H1 (cell line): ENCODE data around the gene MACROD2. TPM values are rescaled to one million over a fixed set of nuclear protein-coding genes. Genes with fewer than 3 reads are reported as not detected.

ENCODE experiments used
- CTCF ChIA-PET: fragments of 300-600 bp; sonication (Branson Sonifier 250); formaldehyde crosslinking; loops from one replicate; lab custom pipeline; 2021; ENCODE audit not compliant: partially characterized antibody; lab: Charles Lee
- POLR2A ChIA-PET: fragments of 300-600 bp; sonication (Branson Sonifier 250); formaldehyde crosslinking; loops from one replicate; lab custom pipeline; 2021; ENCODE audit warnings: inconsistent platforms; ENCODE audit not compliant: partially characterized antibody; lab: Charles Lee
- DNase-seq, 2 experiments: peaks; one replicate each; pipeline versions ENCODE4 v3.0.0 to v3.0.0-alpha.2; 2010 to 2022; ENCODE audit warnings: low spot score in 2 of 2, low read depth in 1 of 2, mixed read lengths in 1 of 2
- FAIRE-seq: peaks from 2 replicates; lab custom pipeline; 2011; peaks lifted over from hg19 to GRCh38; lab: Jason Lieb, UNC
- H2AFZ ChIP-seq: 2 replicates; pipeline ENCODE4 v1.8.1; 2012; ENCODE audit warnings: low read length, inconsistent platforms
- H2AK5ac ChIP-seq: 2 replicates; pipeline ENCODE4 v1.6.1; 2013; ENCODE audit warnings: low read depth, low read length
- H2BK120ac ChIP-seq: replicated peaks from 2 replicates; pipeline ENCODE3; 2013; ENCODE audit warnings: low read depth, low read length, inconsistent platforms
- H2BK12ac ChIP-seq: 2 replicates; pipeline ENCODE4 v1.6.1; 2013; ENCODE audit warnings: low read depth, low read length
- H2BK15ac ChIP-seq: 2 replicates; pipeline ENCODE4 v1.6.1; 2013; ENCODE audit warnings: low read length
- H2BK20ac ChIP-seq: 2 replicates; pipeline ENCODE4 v1.6.1; 2013; ENCODE audit warnings: low read length
- H2BK5ac ChIP-seq: 2 replicates; pipeline ENCODE4 v1.6.1; 2013; ENCODE audit warnings: low read depth, low read length
- H3K14ac ChIP-seq: 2 replicates; pipeline ENCODE4 v1.6.1; 2013; ENCODE audit warnings: inconsistent platforms; ENCODE audit not compliant: insufficient read length
- H3K18ac ChIP-seq: 2 replicates; pipeline ENCODE4 v1.6.1; 2013; ENCODE audit warnings: low read length; ENCODE audit errors: extremely low read depth
- H3K23ac ChIP-seq: 2 replicates; pipeline ENCODE4 v1.6.1; 2013; ENCODE audit warnings: inconsistent platforms; ENCODE audit not compliant: insufficient read length
- H3K23me2 ChIP-seq: 2 replicates; pipeline ENCODE4 v1.6.1; 2013; ENCODE audit warnings: low read depth, low read length
- H3K27ac ChIP-seq: 2 replicates; pipeline ENCODE4 v1.6.1; 2011; ENCODE audit warnings: low read depth, low read length, inconsistent platforms
- H3K27me3 ChIP-seq, 4 experiments: replicated peaks in 1 of 4; 1 replicate in 1 of 4; 2 replicates in 3 of 4; pipeline versions ENCODE4 v1.6.1 to v1.8.1; 2011 to 2013; ENCODE audit warnings: low read length in 3 of 4, mild to moderate bottlenecking in 3 of 4, inconsistent platforms in 2 of 4, mixed read lengths in 2 of 4, moderate library complexity in 1 of 4; ENCODE audit not compliant: control insufficient read depth in 3 of 4, insufficient read depth in 3 of 4; ENCODE audit errors: extremely low read depth in 1 of 4
- H3K36me3 ChIP-seq, 4 experiments: 2 replicates each; pipeline versions ENCODE4 v1.6.1 to v1.8.1; 2011 to 2013; ENCODE audit warnings: mild to moderate bottlenecking in 4 of 4, low read length in 3 of 4, moderate library complexity in 2 of 4, control low read depth in 1 of 4, inconsistent platforms in 1 of 4; ENCODE audit not compliant: insufficient read depth in 4 of 4, control insufficient read depth in 2 of 4
- H3K4ac ChIP-seq: replicated peaks from 2 replicates; pipeline ENCODE3; 2013; ENCODE audit warnings: low read length, low read depth, mixed read lengths, inconsistent platforms; ENCODE audit not compliant: insufficient read length
- H3K4me1 ChIP-seq, 4 experiments: replicated peaks in 1 of 4; 1 replicate in 1 of 4; 2 replicates in 3 of 4; pipeline versions ENCODE4 v1.6.1 to v1.8.1; 2011 to 2013; ENCODE audit warnings: low read length in 3 of 4, inconsistent platforms in 2 of 4, mixed read lengths in 1 of 4; ENCODE audit not compliant: insufficient read depth in 4 of 4, control insufficient read depth in 3 of 4
- H3K4me2 ChIP-seq, 2 experiments: 2 replicates each; pipeline versions ENCODE4 v1.6.1 to v1.8.1; 2011 to 2013; ENCODE audit warnings: low read depth in 2 of 2, low read length in 2 of 2, control low read depth in 1 of 2, inconsistent platforms in 1 of 2, mild to moderate bottlenecking in 1 of 2; ENCODE audit not compliant: insufficient read depth in 1 of 2
- H3K4me3 ChIP-seq, 4 experiments: fragments of 200-600, 300-600 bp in 1 of 4; sonication (generic), shearing (Covaris generic), sonication (Bioruptor Twin) in 1 of 4; 2 replicates each; pipeline versions ENCODE4 v1.5.1 to v1.8.1; 2011 to 2016; ENCODE audit warnings: low read length in 4 of 4, low read depth in 3 of 4, control low read depth in 2 of 4, inconsistent platforms in 2 of 4, mild to moderate bottlenecking in 2 of 4, mixed read lengths in 1 of 4, moderate library complexity in 1 of 4; ENCODE audit not compliant: insufficient read depth in 2 of 4; ENCODE audit errors: extremely low read depth in 1 of 4
- H3K56ac ChIP-seq: replicated peaks from 2 replicates; pipeline ENCODE3; 2013; ENCODE audit warnings: low read depth, mild to moderate bottlenecking, mixed read lengths, low read length, inconsistent platforms; ENCODE audit not compliant: insufficient read length
- H3K79me1 ChIP-seq: 2 replicates; pipeline ENCODE4 v1.6.1; 2013; ENCODE audit warnings: low read depth, low read length, control low read depth
- H3K79me2 ChIP-seq, 2 experiments: 2 replicates each; pipeline versions ENCODE4 v1.6.1 to v1.8.1; 2012 to 2013; ENCODE audit warnings: low read length in 2 of 2, mild to moderate bottlenecking in 2 of 2, inconsistent platforms in 1 of 2; ENCODE audit not compliant: insufficient read depth in 2 of 2, control insufficient read depth in 1 of 2
- H3K9ac ChIP-seq, 4 experiments: replicated peaks in 1 of 4; 1 replicate in 1 of 4; 2 replicates in 3 of 4; pipeline versions ENCODE4 v1.6.1 to v1.8.1; 2011 to 2013; ENCODE audit warnings: low read depth in 3 of 4, low read length in 3 of 4, control low read depth in 2 of 4, mild to moderate bottlenecking in 2 of 4, moderate library complexity in 2 of 4, inconsistent platforms in 1 of 4; ENCODE audit errors: extremely low read depth in 1 of 4
- H3K9me3 ChIP-seq, 2 experiments: 2 replicates each; pipeline versions ENCODE4 v1.6.1 to v1.8.1; 2012 to 2013; ENCODE audit warnings: mild to moderate bottlenecking in 2 of 2, moderate library complexity in 2 of 2, control low read depth in 1 of 2, inconsistent platforms in 1 of 2, low read depth in 1 of 2, low read length in 1 of 2, mixed read lengths in 1 of 2; ENCODE audit not compliant: insufficient read depth in 2 of 2
- H4K20me1 ChIP-seq, 2 experiments: replicated peaks in 1 of 2; 2 replicates each; pipeline versions ENCODE3 to v1.8.1; 2011 to 2013; ENCODE audit warnings: inconsistent platforms in 2 of 2, low read length in 2 of 2, mild to moderate bottlenecking in 1 of 2; ENCODE audit not compliant: insufficient read depth in 2 of 2, control insufficient read depth in 1 of 2
- H4K5ac ChIP-seq: 2 replicates; pipeline ENCODE4 v1.6.1; 2013; ENCODE audit warnings: low read length, low read depth, mixed read lengths, inconsistent platforms; ENCODE audit not compliant: insufficient read length
- H4K8ac ChIP-seq: 2 replicates; pipeline ENCODE4 v1.8.0; 2013; ENCODE audit warnings: mild to moderate bottlenecking, moderate library complexity, low read length, inconsistent platforms; ENCODE audit not compliant: insufficient read depth; ENCODE audit errors: extremely low read depth
- H4K91ac ChIP-seq: replicated peaks from 2 replicates; pipeline ENCODE3; 2013; ENCODE audit warnings: low read length, mixed read lengths, inconsistent platforms; ENCODE audit not compliant: insufficient read length
- CBX5 ChIP-seq: fragments of 300-800, 300-1000 bp; sonication (generic); IDR thresholded peaks from 2 replicates; pipeline ENCODE4 v1.7.1; 2016; ENCODE audit warnings: antibody characterized with exemption, low read length, low read depth
- CEBPB ChIP-seq: IDR thresholded peaks from 2 replicates; pipeline ENCODE4 v1.6.1; 2012; ENCODE audit warnings: low read depth, low read length
- FOSL1 ChIP-seq: IDR thresholded peaks from 2 replicates; pipeline ENCODE4 v1.6.1; 2011; ENCODE audit warnings: mild to moderate bottlenecking, low read depth, low read length, moderate library complexity; ENCODE audit not compliant: insufficient read depth
- RFX5 ChIP-seq: IDR thresholded peaks from 2 replicates; pipeline ENCODE4 v1.6.1; 2011; ENCODE audit warnings: low read depth, low read length, improper control_type of control experiment, borderline replicate concordance
- ZNF274 ChIP-seq: IDR thresholded peaks from 2 replicates; pipeline ENCODE4 v1.7.0; 2012; ENCODE audit warnings: low read length, borderline replicate concordance; ENCODE audit errors: extremely low read depth
- WGBS, 2 experiments: shearing (Covaris generic) in 1 of 2; methylation state at CpG; one replicate each; pipeline versions ENCODE4 v1.1.6 to v1.1.7; 2013 to 2015; ENCODE audit warnings: low lambda C conversion rate in 2 of 2, mixed read lengths in 2 of 2, inconsistent platforms in 1 of 2, low coverage in 1 of 2, missing lambda C conversion rate in 1 of 2; ENCODE audit not compliant: insufficient replicate concordance in 2 of 2, insufficient coverage in 1 of 2, insufficient read length in 1 of 2; ENCODE audit errors: extremely low coverage in 1 of 2, missing lambda C conversion rate in 1 of 2; 5-methylcytosine and 5-hydroxymethylcytosine counted together
- polyA plus RNA-seq, 7 experiments: library from polyadenylated mRNA; depleted of rRNA in 3 of 7; stranded (reverse) in 5 of 7; unstranded in 2 of 7; fragments of >200 nt in 5 of 7; fragments of 200-250 nt in 2 of 7; gene quantifications; 1 replicate in 5 of 7; 2 replicates in 1 of 7; 4 replicates in 1 of 7; pipeline versions ENCODE4 v1.2.1 to v1.2.3, GENCODE V29; 2011 to 2013; ENCODE audit warnings: missing spikeins in 2 of 7, mixed read lengths in 2 of 7
- total RNA-seq: library from RNA; stranded (reverse); fragmentation: NEBNext Ultra II Directional; extraction: Animal tissue kit (Norgen Biotek cat#: 25700); gene quantifications from 2 replicates; pipeline ENCODE4 v1.2.1, GENCODE V29; 2021

MACROD2 gene
- total and polyA plus RNA-seq, 2 of the 8 experiments (the other 6 are each of a cell fraction or from before 2014, with no cell fraction given), result 0.70 to 3.9 TPM

DNA sequence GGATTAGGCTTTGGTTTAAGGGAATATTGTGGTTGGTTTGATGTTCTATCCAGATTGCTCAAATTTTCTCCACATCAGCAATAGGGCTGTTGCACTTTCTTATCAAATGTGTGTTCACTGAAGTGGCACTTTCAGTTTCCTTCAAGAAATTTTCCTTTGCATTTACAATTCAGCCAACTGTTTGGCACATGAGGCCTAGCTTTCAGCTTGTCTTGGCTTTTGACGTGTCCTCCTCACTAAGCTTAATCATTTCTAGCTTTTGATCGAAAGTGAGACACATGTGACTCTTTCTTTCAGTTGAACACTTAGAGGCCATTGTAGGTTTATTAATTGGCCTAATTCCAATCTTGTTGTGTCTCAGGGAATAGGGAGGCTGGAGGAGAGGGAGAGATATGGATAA, 237.3 kb downstream of the MACROD2 start:
- H3K4me2 ChIP-seq, result no peak overlapping the region
- H2BK12ac ChIP-seq, result no peak overlapping the region
- H3K27me3 ChIP-seq, result no peaks in the 10 kb centered on the region
- no peak overlapping the region for H2AFZ ChIP-seq
- H4K91ac ChIP-seq, result no peak overlapping the region
- H3K79me2 ChIP-seq, result no peaks in the 10 kb centered on the region
- no peaks in the 10 kb centered on the region for H3K79me1 ChIP-seq
- H2BK20ac ChIP-seq, result no peak overlapping the region
- POLR2A ChIA-PET, result no interaction called here
- H3K23ac ChIP-seq, result no peak overlapping the region
- H3K36me3 ChIP-seq, result no peaks in the 10 kb centered on the region
- 97% methylated on average over 2 of the region's 2 CpGs; no CpG with 5 or more reads in 1 of the 2 experiments for WGBS, 2 experiments
- no peak overlapping the region for H2AK5ac ChIP-seq
- H2BK15ac ChIP-seq, result no peak overlapping the region
- no peak overlapping the region for H3K56ac ChIP-seq
- H3K14ac ChIP-seq, result no peak overlapping the region
- no peak overlapping the region for H2BK120ac ChIP-seq
- no peak overlapping the region for H3K4ac ChIP-seq
- no peak for TF ChIP-seq FOSL1
- no peak for TF ChIP-seq ZNF274
- TF ChIP-seq CBX5, result no peak
- no peak for TF ChIP-seq RFX5
- no peak for TF ChIP-seq CEBPB
- H3K4me1 ChIP-seq, result no peaks in the 10 kb centered on the region
- no peaks in the 10 kb centered on the region for H3K9me3 ChIP-seq
- CTCF ChIA-PET, result interaction anchor here (1.4 kb wide), 1 partner anchor 10 kb away, joined by 3 read pairs; no protein-coding TSS in a partner anchor
- H2BK5ac ChIP-seq, result no peak overlapping the region
- no peak overlapping the region for H4K8ac ChIP-seq
- H4K20me1 ChIP-seq, result no peaks in the 10 kb centered on the region
- H3K23me2 ChIP-seq, result no peaks in the 10 kb centered on the region
- H3K27ac ChIP-seq, result no peak overlapping the region
- no peak for FAIRE-seq
- no peak overlapping the region for H3K18ac ChIP-seq
- H4K5ac ChIP-seq, result no peak overlapping the region
- H3K9ac ChIP-seq, result no peak overlapping the region
- DNase-seq, result no peak
- no peak overlapping the region for H3K4me3 ChIP-seq
